WTC11 (cell line): ENCODE measurements around the gene ADCYAP1R1. TPM values are rescaled to one million over a fixed set of nuclear protein-coding genes. Genes with fewer than 3 reads are reported as not detected.

Source experiments
- ATAC-seq: fragments of 200-7000 bp; cut with Tn5 transposase; 2 replicates; pipeline ENCODE4 v1.10.0; 2021; ENCODE audit warnings: mild to moderate bottlenecking, moderate library complexity
- CTCF ChIA-PET: fragments of 300-600 bp; sonication (Branson Sonifier 250); formaldehyde crosslinking; loops from one replicate; lab custom pipeline; 2021; ENCODE audit warnings: antibody characterized with exemption; lab: Charles Lee
- POLR2A ChIA-PET: fragments of 350-600 bp; sonication (Branson Sonifier 250); formaldehyde crosslinking; loops from one replicate; lab custom pipeline; 2021; ENCODE audit warnings: antibody characterized with exemption; lab: Charles Lee
- DNase-seq: peaks from one replicate; pipeline ENCODE4 v3.0.0; 2021; ENCODE audit warnings: low spot score
- H3K27ac Mint-ChIP-seq: 2 replicates; pipeline ENCODE4 v1.8.0; 2021; ENCODE audit warnings: mixed read lengths
- H3K27me3 Mint-ChIP-seq: 2 replicates; pipeline ENCODE4 v1.8.0; 2021; ENCODE audit warnings: low read depth, mild to moderate bottlenecking, moderate library complexity, mixed read lengths
- H3K36me3 Mint-ChIP-seq: 2 replicates; pipeline ENCODE4 v1.8.0; 2021; ENCODE audit warnings: mixed read lengths
- H3K4me1 Mint-ChIP-seq: 2 replicates; pipeline ENCODE4 v1.8.0; 2022; ENCODE audit warnings: mixed read lengths
- H3K4me3 Mint-ChIP-seq: 2 replicates; pipeline ENCODE4 v1.8.0; 2021; ENCODE audit warnings: mild to moderate bottlenecking, moderate library complexity, mixed read lengths
- H3K9me3 Mint-ChIP-seq: 2 replicates; pipeline ENCODE4 v1.8.0; 2021; ENCODE audit warnings: mixed read lengths
- ATF1 ChIP-seq: sonication (generic); formaldehyde crosslinking; IDR thresholded peaks from 2 replicates; pipeline ENCODE4 v1.8.1; 2023; ENCODE audit warnings: mild to moderate bottlenecking, moderate library complexity, missing genetic modification reagents
- FOXP4 ChIP-seq: sonication (generic); formaldehyde crosslinking; IDR thresholded peaks from 2 replicates; pipeline ENCODE4 v1.8.0; 2022; ENCODE audit warnings: mild to moderate bottlenecking, missing genetic modification reagents
- GRHL2 ChIP-seq: fragments of 250-450 bp; sonication (Bioruptor Pico); IDR thresholded peaks from 2 replicates; pipeline ENCODE4 v1.8.0; 2022; ENCODE audit warnings: mild to moderate bottlenecking, moderate library complexity; ENCODE audit not compliant: insufficient replicate concordance, severe bottlenecking
- IRF1 ChIP-seq: sonication (generic); formaldehyde crosslinking; IDR thresholded peaks from 2 replicates; pipeline ENCODE4 v1.8.0; 2023; ENCODE audit warnings: missing genetic modification reagents
- KAT7 ChIP-seq: sonication (generic); formaldehyde crosslinking; IDR thresholded peaks from 2 replicates; pipeline ENCODE4 v1.8.1; 2023; ENCODE audit warnings: missing genetic modification reagents, mild to moderate bottlenecking, borderline replicate concordance
- NFATC4 ChIP-seq: fragments of 250-450 bp; sonication (Bioruptor Pico); IDR thresholded peaks from 2 replicates; pipeline ENCODE4 v1.9.0; 2021; ENCODE audit warnings: mild to moderate bottlenecking
- NR1H2 ChIP-seq: sonication (generic); formaldehyde crosslinking; IDR thresholded peaks from 2 replicates; pipeline ENCODE4 v1.9.0; 2021; ENCODE audit warnings: mild to moderate bottlenecking, moderate library complexity, missing genetic modification reagents
- NR2C2 ChIP-seq: sonication (generic); formaldehyde crosslinking; IDR thresholded peaks from 2 replicates; pipeline ENCODE4 v1.8.0; 2022; ENCODE audit warnings: mild to moderate bottlenecking, missing genetic modification reagents
- PREB ChIP-seq: sonication (generic); formaldehyde crosslinking; IDR thresholded peaks from 2 replicates; pipeline ENCODE4 v1.8.1; 2022; ENCODE audit warnings: mild to moderate bottlenecking, missing genetic modification reagents, moderate library complexity, borderline replicate concordance
- RORB ChIP-seq: fragments of 250-450 bp; sonication (Bioruptor Pico); IDR thresholded peaks from 2 replicates; pipeline ENCODE4 v1.9.0; 2021; ENCODE audit warnings: mild to moderate bottlenecking
- SMAD4 ChIP-seq: sonication (generic); formaldehyde crosslinking; IDR thresholded peaks from 2 replicates; pipeline ENCODE4 v1.8.0; 2022; ENCODE audit warnings: mild to moderate bottlenecking, missing genetic modification reagents
- SOX15 ChIP-seq: fragments of 250-450 bp; sonication (Bioruptor Pico); IDR thresholded peaks from 2 replicates; pipeline ENCODE4 v1.9.0; 2021; ENCODE audit warnings: mild to moderate bottlenecking
- STAT6 ChIP-seq: sonication (generic); formaldehyde crosslinking; conservative IDR thresholded peaks from 2 replicates; pipeline ENCODE4 v1.8.1; 2023; ENCODE audit warnings: mild to moderate bottlenecking, low read depth, missing genetic modification reagents, moderate library complexity
- ZBTB43 ChIP-seq: sonication (generic); formaldehyde crosslinking; IDR thresholded peaks from 2 replicates; pipeline ENCODE4 v1.8.1; 2023; ENCODE audit warnings: mild to moderate bottlenecking, missing genetic modification reagents
- ZNF396 ChIP-seq: fragments of 250-450 bp; sonication (Bioruptor Pico); IDR thresholded peaks from 2 replicates; pipeline ENCODE4 v1.8.0; 2021; ENCODE audit warnings: mild to moderate bottlenecking, moderate library complexity, borderline replicate concordance
- ZNF425 ChIP-seq: fragments of 250-450 bp; sonication (Bioruptor Pico); conservative IDR thresholded peaks from 2 replicates; pipeline ENCODE4 v1.9.0; 2021; ENCODE audit warnings: mild to moderate bottlenecking
- total RNA-seq: library from RNA; stranded (reverse); gene quantifications from 3 replicates; pipeline ENCODE4 v1.2.3, GENCODE V29; 2021

ADCYAP1R1 gene
- total RNA-seq, 1 experiment from 2014 or later: 9.9 TPM

- CTCF ChIA-PET: interaction anchor here (1.2 to 4.2 kb wide), 7 partner anchors 14 to 166 kb away, joined by 3 to 24 read pairs (median 7); no protein-coding TSS in a partner anchor
- no peaks in the 10 kb centered on the region for H3K27me3 Mint-ChIP-seq
- no peaks in the 10 kb centered on the region for H3K4me1 Mint-ChIP-seq
- TF ChIP-seq NR2C2 (CRISPR knock-in tag) (no peak), ATF1 (CRISPR knock-in tag) (no peak), STAT6 (CRISPR knock-in tag) (no peak), ZNF425 (no peak), GRHL2 (no peak), NFATC4 (CRISPR knock-in tag) (no peak), FOXP4 (CRISPR knock-in tag) (no peak), RORB (CRISPR knock-in tag) (no peak), PREB (CRISPR knock-in tag) (no peak), KAT7 (no peak), SMAD4 (CRISPR knock-in tag) (no peak), SOX15 (CRISPR knock-in tag) (no peak), ZBTB43 (CRISPR knock-in tag) (no peak), IRF1 (CRISPR knock-in tag) (no peak), NR1H2 (no peak), ZNF396 (CRISPR knock-in tag) (no peak)
- no peaks in the 10 kb centered on the region for H3K9me3 Mint-ChIP-seq
- DNase-seq: no peak
- POLR2A ChIA-PET: no interaction called here
- H3K36me3 Mint-ChIP-seq: no peaks in the 10 kb centered on the region
- H3K4me3 Mint-ChIP-seq: no peak overlapping the region
- H3K27ac Mint-ChIP-seq: no peak overlapping the region
- no peak for ATAC-seq
These were observed 52.5 kb downstream of the ADCYAP1R1 start for GRCh38 chr7:31104361-31105255.
